Smooth muscle cell (in vitro differentiated cells): ENCODE data around the gene ASB1. TPM values are rescaled to one million over a fixed set of nuclear protein-coding genes. Genes with fewer than 3 reads are reported as not detected.
"Not testable (repeated sequence)": the region's sequence is repeated elsewhere in the genome, so short reads cannot be mapped to it uniquely, and the experiment has no call there.

Experiments
- DNase-seq: peaks from one replicate; lab custom pipeline; 2025; ENCODE audit not compliant: unreplicated experiment; lab: John Stamatoyannopoulos, UW
- H2AFZ ChIP-seq: fragments of 200-600 bp; sonication (generic); 2 replicates; pipeline ENCODE4 v1.6.0; 2016; ENCODE audit warnings: antibody characterized with exemption, low read depth, mild to moderate bottlenecking
- H3F3A ChIP-seq: fragments of 200-600 bp; sonication (generic); 2 replicates; pipeline ENCODE4 v1.6.0; 2017; ENCODE audit warnings: antibody characterized with exemption, low read depth
- H3K27ac ChIP-seq: fragments of 200-600 bp; sonication (generic); 2 replicates; pipeline ENCODE4 v1.5.1; 2016; ENCODE audit warnings: low read depth, mild to moderate bottlenecking
- H3K27me3 ChIP-seq: fragments of 200-600 bp; sonication (generic); 2 replicates; pipeline ENCODE4 v1.6.1; 2016; ENCODE audit warnings: low read depth, mild to moderate bottlenecking
- H3K36me3 ChIP-seq: fragments of 200-600 bp; sonication (generic); 2 replicates; pipeline ENCODE4 v1.5.1; 2016; ENCODE audit warnings: low read depth
- H3K4me1 ChIP-seq: fragments of 200-600 bp; sonication (generic); 2 replicates; pipeline ENCODE4 v1.5.1; 2016; ENCODE audit warnings: low read depth
- H3K4me2 ChIP-seq: fragments of 200-600 bp; sonication (generic); 2 replicates; pipeline ENCODE4 v1.6.0; 2016; ENCODE audit warnings: mild to moderate bottlenecking
- H3K4me3 ChIP-seq: fragments of 200-600 bp; sonication (generic); 2 replicates; pipeline ENCODE4 v1.5.1; 2016; ENCODE audit warnings: mild to moderate bottlenecking
- H3K79me2 ChIP-seq: fragments of 200-600 bp; sonication (generic); 2 replicates; pipeline ENCODE4 v1.6.0; 2016; ENCODE audit warnings: low read depth, mild to moderate bottlenecking
- H3K9ac ChIP-seq: fragments of 200-600 bp; sonication (generic); 2 replicates; pipeline ENCODE4 v1.6.0; 2016; ENCODE audit warnings: low read depth
- H3K9me3 ChIP-seq: fragments of 200-600 bp; sonication (generic); replicated peaks from 2 replicates; pipeline ENCODE4 v1.5.1; 2016; ENCODE audit warnings: low read depth
- H4K20me1 ChIP-seq: fragments of 200-600 bp; sonication (generic); 2 replicates; pipeline ENCODE4 v1.6.0; 2016; ENCODE audit warnings: low read depth
- WGBS: methylation state at CpG from one replicate; pipeline ENCODE4 v1.1.7; 2016; ENCODE audit warnings: low lambda C conversion rate; 5-methylcytosine and 5-hydroxymethylcytosine counted together
- polyA plus RNA-seq: library from polyadenylated mRNA; unstranded; fragments of >200 nt; fragmentation: Nextera tagmentation; extraction: Ambion mirVana; gene quantifications from 2 replicates; pipeline ENCODE4 v1.2.1, GENCODE V29; 2016
- total RNA-seq: library from RNA; depleted of rRNA; stranded (reverse); fragments of >200 nt; gene quantifications from 2 replicates; pipeline ENCODE4 v1.2.3, GENCODE V29; 2014
- TF ChIP-seq, protein P1 (sequence below): fragments of 200-600 bp; sonication (generic); IDR thresholded peaks from 2 replicates; pipeline ENCODE4 v1.5.1; 2017; ENCODE audit warnings: borderline replicate concordance, mild to moderate bottlenecking, antibody characterized with exemption; ENCODE audit not compliant: insufficient read depth, poor library complexity, severe bottlenecking

ASB1 gene
- total and polyA plus RNA-seq, 2 experiments from 2014 or later = 24.8 to 27.3 TPM

DNA sequence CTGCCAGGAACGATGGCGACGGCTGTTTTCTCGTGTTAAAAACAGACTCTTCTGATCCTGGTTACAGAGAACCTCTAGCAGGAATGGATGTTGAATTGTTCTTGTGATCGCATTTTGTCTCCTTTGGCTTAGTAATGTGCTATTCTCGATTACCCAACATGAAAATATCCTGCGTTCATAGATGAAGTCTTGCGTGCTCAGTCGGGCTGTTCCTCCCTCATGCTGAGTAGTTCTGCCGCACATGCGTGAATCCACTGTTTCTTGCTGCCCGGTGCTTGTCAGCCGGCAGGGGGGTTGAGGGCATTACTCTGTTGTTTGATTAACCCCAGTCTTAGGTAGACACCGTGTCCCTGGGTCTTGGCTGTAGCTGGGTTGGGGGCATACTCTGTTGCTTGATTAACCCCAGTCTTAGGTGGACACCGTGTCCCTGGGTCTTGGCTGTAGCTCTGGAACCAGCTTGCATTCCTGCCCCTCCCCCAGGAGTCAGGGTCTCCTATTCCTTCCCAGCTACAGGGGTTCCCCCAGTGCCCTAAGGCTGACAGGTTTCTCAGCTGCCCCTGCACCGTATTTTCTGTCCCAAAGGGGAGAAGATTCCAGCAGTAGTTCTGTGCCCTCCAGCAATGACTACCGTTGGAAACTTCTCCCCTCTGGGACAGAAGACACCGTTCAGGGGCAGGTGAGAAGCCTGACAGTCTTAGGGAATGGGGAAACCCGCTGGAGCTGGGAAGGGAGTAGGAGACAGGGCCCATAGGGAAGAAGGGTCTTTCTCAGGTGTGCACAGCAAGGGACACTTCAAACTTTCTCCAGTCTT is 22.1 kb upstream of the ASB1 start:
- Histone ChIP-seq H3K4me2 (no peak overlapping the region), H4K20me1 (no peaks in the 10 kb centered on the region), H3K27ac (no peak overlapping the region), H3K9me3 (no peaks in the 10 kb centered on the region), H2AFZ (no peak overlapping the region), H3K4me3 (no peak overlapping the region), H3K36me3 (no peaks in the 10 kb centered on the region), H3F3A (no peaks in the 10 kb centered on the region), H3K9ac (no peak overlapping the region), H3K27me3 (no peaks in the 10 kb centered on the region), H3K79me2 (no peaks in the 10 kb centered on the region), H3K4me1 (no peaks in the 10 kb centered on the region)
- WGBS = 91% methylated on average over 19 of the region's 19 CpGs
- no peak for DNase-seq
- TF ChIP-seq, protein P1, sequence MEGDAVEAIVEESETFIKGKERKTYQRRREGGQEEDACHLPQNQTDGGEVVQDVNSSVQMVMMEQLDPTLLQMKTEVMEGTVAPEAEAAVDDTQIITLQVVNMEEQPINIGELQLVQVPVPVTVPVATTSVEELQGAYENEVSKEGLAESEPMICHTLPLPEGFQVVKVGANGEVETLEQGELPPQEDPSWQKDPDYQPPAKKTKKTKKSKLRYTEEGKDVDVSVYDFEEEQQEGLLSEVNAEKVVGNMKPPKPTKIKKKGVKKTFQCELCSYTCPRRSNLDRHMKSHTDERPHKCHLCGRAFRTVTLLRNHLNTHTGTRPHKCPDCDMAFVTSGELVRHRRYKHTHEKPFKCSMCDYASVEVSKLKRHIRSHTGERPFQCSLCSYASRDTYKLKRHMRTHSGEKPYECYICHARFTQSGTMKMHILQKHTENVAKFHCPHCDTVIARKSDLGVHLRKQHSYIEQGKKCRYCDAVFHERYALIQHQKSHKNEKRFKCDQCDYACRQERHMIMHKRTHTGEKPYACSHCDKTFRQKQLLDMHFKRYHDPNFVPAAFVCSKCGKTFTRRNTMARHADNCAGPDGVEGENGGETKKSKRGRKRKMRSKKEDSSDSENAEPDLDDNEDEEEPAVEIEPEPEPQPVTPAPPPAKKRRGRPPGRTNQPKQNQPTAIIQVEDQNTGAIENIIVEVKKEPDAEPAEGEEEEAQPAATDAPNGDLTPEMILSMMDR = no peak

DNA sequence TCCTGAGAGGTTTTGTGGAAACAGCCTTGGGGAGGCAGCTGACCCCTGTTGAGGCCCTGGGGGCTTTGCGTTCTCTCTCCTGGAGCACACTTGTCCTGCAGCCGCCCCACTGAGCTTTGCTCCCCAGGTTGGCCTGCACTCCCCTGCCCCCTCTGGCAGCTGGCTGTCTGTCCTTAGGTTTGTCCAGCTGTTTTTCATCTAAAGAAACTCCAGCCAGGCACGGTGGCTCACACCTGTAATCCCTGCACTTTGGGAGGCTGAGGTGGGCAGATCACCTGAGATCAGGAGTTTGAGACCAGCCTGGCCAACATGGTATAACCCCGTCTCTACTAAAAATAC is 21.5 kb upstream of the ASB1 start:
- not testable (repeated sequence) for H3K36me3 ChIP-seq, H4K20me1 ChIP-seq, H3K9me3 ChIP-seq, H3K27ac ChIP-seq, H3F3A ChIP-seq, H3K9ac ChIP-seq, H3K79me2 ChIP-seq, H3K27me3 ChIP-seq, DNase-seq, H2AFZ ChIP-seq, H3K4me3 ChIP-seq, H3K4me1 ChIP-seq, H3K4me2 ChIP-seq
- 96% methylated on average over 4 of the region's 4 CpGs for WGBS

DNA sequence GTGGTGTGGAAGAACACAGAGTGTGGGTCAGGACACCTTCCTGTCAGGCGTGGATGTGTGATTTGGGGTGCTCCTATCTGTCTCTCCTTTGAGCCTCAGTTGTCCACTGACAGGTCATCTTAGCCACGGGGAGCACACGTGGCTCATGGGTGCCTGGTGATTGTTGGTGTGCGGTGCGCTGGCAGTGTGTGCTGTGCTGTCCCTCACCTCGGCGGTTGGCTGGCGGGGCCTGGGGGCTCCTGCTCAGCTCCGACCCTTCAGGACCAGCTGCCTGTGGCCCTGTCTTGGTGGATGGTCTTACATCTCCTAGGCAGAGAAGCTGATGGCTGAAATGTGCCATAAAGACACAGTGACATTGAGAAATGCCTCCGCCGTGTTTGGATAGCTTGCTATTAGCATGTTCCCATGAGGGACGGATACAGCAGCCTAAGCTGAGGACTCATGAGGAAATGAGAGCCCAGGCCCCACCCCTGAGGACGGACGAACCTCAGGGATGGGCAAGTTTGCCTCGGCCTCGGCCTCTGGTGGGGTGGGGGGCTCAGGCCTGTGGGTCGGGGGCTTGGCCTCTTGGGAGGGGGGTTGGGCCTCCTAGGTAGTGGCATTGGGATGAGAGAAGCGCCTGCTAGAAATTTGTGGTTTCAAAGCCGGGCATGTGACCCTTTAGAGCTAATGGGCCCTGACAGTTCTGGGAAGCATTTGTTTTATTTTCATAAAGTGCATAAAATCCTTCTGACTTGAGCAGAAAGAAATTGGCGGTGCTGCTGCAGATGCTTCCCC is 20.3 kb upstream of the ASB1 start:
- Histone ChIP-seq H3K9ac (no peak overlapping the region), H2AFZ (no peak overlapping the region), H4K20me1 (no peaks in the 10 kb centered on the region), H3K4me3 (no peak overlapping the region), H3F3A (no peaks in the 10 kb centered on the region), H3K27me3 (no peaks in the 10 kb centered on the region), H3K27ac (no peak overlapping the region), H3K36me3 (no peaks in the 10 kb centered on the region), H3K4me2 (no peak overlapping the region), H3K79me2 (no peaks in the 10 kb centered on the region), H3K9me3 (no peaks in the 10 kb centered on the region), H3K4me1 (no peaks in the 10 kb centered on the region)
- no peak for DNase-seq
- WGBS = 93% methylated on average over 20 of the region's 20 CpGs
- TF ChIP-seq, protein P1 = no peak

DNA sequence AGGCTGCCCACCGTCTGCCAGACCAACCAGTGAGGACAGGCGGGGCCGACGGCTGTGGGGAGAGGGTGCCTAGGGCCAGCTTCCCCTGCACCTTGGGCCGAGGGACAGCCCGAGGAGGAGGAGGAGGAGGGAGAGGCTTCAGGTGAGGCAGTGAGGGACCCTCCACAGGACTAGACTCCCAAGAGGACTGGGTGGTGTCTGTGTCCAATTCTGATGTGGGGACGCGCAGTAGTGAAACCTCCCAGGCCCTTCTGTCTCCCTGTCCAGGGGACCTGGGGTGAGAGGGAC is 19.8 kb upstream of the ASB1 start:
- no peak overlapping the region for H3K4me3 ChIP-seq
- no peaks in the 10 kb centered on the region for H3K79me2 ChIP-seq
- H3K9me3 ChIP-seq = no peaks in the 10 kb centered on the region
- no peak overlapping the region for H3K27ac ChIP-seq
- 85% methylated on average over 8 of the region's 8 CpGs for WGBS
- no peaks in the 10 kb centered on the region for H3K27me3 ChIP-seq
- H2AFZ ChIP-seq = no peak overlapping the region
- no peaks in the 10 kb centered on the region for H3K4me1 ChIP-seq
- H3K4me2 ChIP-seq = no peak overlapping the region
- H3K36me3 ChIP-seq = no peaks in the 10 kb centered on the region
- DNase-seq = no peak
- TF ChIP-seq, protein P1 = no peak
- no peaks in the 10 kb centered on the region for H4K20me1 ChIP-seq
- no peak overlapping the region for H3K9ac ChIP-seq
- H3F3A ChIP-seq = no peaks in the 10 kb centered on the region
